Mesendoderm (in vitro differentiated cells): ENCODE measurements around the gene SOX5.

ENCODE experiments used
- DNase-seq: peaks from one replicate; pipeline ENCODE4 v3.0.0; 2013
- H2AK5ac ChIP-seq: 2 replicates; pipeline ENCODE4 v1.6.1; 2013; ENCODE audit warnings: low read length, inconsistent platforms
- H2BK120ac ChIP-seq: 2 replicates; pipeline ENCODE4 v1.6.1; 2013; ENCODE audit warnings: low read depth, mild to moderate bottlenecking, low read length, moderate library complexity, mixed read lengths
- H2BK15ac ChIP-seq: replicated peaks from 2 replicates; pipeline ENCODE4 v1.6.1; 2013; ENCODE audit warnings: low read depth, mild to moderate bottlenecking, moderate library complexity
- H2BK5ac ChIP-seq: 2 replicates; pipeline ENCODE4 v1.6.1; 2013; ENCODE audit warnings: low read length, inconsistent platforms
- H3K18ac ChIP-seq: 2 replicates; pipeline ENCODE4 v1.6.1; 2013; ENCODE audit warnings: mild to moderate bottlenecking, low read length, mixed read lengths
- H3K23ac ChIP-seq: one replicate; pipeline ENCODE4 v1.6.1; 2013; ENCODE audit warnings: low read length
- H3K27ac ChIP-seq: 2 replicates; pipeline ENCODE4 v1.5.1; 2013; ENCODE audit warnings: low read depth, mild to moderate bottlenecking, inconsistent platforms, low read length, moderate library complexity
- H3K27me3 ChIP-seq: 2 replicates; pipeline ENCODE4 v1.6.1; 2013; ENCODE audit warnings: low read length, control low read depth, mild to moderate bottlenecking, inconsistent platforms; ENCODE audit not compliant: insufficient read depth, poor library complexity
- H3K36me3 ChIP-seq: 2 replicates; pipeline ENCODE4 v1.6.1; 2013; ENCODE audit warnings: low read length, inconsistent platforms; ENCODE audit not compliant: control insufficient read depth, insufficient read depth
- H3K4ac ChIP-seq: one replicate; pipeline ENCODE4 v1.6.1; 2013; ENCODE audit warnings: low read depth, mild to moderate bottlenecking, low read length, moderate library complexity
- H3K4me1 ChIP-seq: 2 replicates; pipeline ENCODE4 v1.6.1; 2013; ENCODE audit warnings: low read depth, low read length, inconsistent platforms; ENCODE audit not compliant: control insufficient read depth
- H3K4me2 ChIP-seq: 2 replicates; pipeline ENCODE4 v1.6.1; 2013; ENCODE audit warnings: low read length
- H3K4me3 ChIP-seq: 2 replicates; pipeline ENCODE4 v1.5.1; 2013; ENCODE audit warnings: mild to moderate bottlenecking, low read length
- H3K56ac ChIP-seq: one replicate; pipeline ENCODE4 v1.6.1; 2013; ENCODE audit warnings: low read length
- H3K79me1 ChIP-seq: 2 replicates; pipeline ENCODE4 v1.6.1; 2013; ENCODE audit warnings: low read length, inconsistent platforms
- H3K79me2 ChIP-seq: 2 replicates; pipeline ENCODE4 v1.6.1; 2013; ENCODE audit warnings: mild to moderate bottlenecking, low read length; ENCODE audit not compliant: control insufficient read depth, insufficient read depth
- H3K9ac ChIP-seq: 2 replicates; pipeline ENCODE4 v1.6.1; 2013; ENCODE audit warnings: low read length, inconsistent platforms
- H4K5ac ChIP-seq: one replicate; pipeline ENCODE4 v1.6.1; 2013; ENCODE audit warnings: low read length
- H4K8ac ChIP-seq: one replicate; pipeline ENCODE4 v1.6.1; 2013; ENCODE audit warnings: low read depth, mild to moderate bottlenecking, control low read depth, low read length, moderate library complexity
- WGBS: extraction: QIAGEN DNeasy Blood & Tissue Kit; methylation state at CpG from one replicate; pipeline ENCODE4 v1.1.7; 2013; ENCODE audit warnings: low lambda C conversion rate, missing lambda C conversion rate; ENCODE audit not compliant: insufficient coverage; ENCODE audit errors: extremely low coverage; 5-methylcytosine and 5-hydroxymethylcytosine counted together

The SOX5 gene

DNA sequence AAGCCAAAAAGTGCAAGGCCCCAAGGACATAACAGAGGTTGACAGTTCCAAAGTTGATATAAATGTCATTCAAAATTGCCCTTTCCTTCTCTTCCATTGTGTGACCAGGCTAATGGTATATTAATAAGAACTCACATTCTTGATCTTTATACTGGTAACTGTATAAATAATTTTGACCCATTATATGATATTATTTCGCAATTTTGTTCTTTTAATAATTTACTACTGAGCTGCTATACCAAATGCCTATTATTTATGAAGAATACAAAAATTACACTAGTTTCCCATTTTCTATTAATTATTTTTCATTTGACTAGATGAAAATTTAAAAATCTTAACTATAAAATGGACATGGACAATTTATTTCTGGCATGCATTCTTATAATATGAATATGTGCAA lies 370.2 kb downstream of the SOX5 start:
- H2BK15ac ChIP-seq = no peak overlapping the region
- no peaks in the 10 kb centered on the region for H3K79me1 ChIP-seq
- H2BK5ac ChIP-seq = no peak overlapping the region
- no peak for DNase-seq
- H3K27ac ChIP-seq = no peak overlapping the region
- H3K4ac ChIP-seq = no peak overlapping the region
- H3K56ac ChIP-seq = no peak overlapping the region
- no peak overlapping the region for H4K8ac ChIP-seq
- H3K23ac ChIP-seq = no peak overlapping the region
- no CpG with 5 or more reads among the region's 1 CpG for WGBS
- H4K5ac ChIP-seq = no peak overlapping the region
- H3K27me3 ChIP-seq = no peaks in the 10 kb centered on the region
- H3K9ac ChIP-seq = no peak overlapping the region
- H3K79me2 ChIP-seq = no peaks in the 10 kb centered on the region
- no peaks in the 10 kb centered on the region for H3K4me1 ChIP-seq
- no peak overlapping the region for H3K4me2 ChIP-seq
- no peak overlapping the region for H3K4me3 ChIP-seq
- H2BK120ac ChIP-seq = no peak overlapping the region
- H3K36me3 ChIP-seq = no peaks in the 10 kb centered on the region
- no peak overlapping the region for H2AK5ac ChIP-seq
- no peak overlapping the region for H3K18ac ChIP-seq

DNA sequence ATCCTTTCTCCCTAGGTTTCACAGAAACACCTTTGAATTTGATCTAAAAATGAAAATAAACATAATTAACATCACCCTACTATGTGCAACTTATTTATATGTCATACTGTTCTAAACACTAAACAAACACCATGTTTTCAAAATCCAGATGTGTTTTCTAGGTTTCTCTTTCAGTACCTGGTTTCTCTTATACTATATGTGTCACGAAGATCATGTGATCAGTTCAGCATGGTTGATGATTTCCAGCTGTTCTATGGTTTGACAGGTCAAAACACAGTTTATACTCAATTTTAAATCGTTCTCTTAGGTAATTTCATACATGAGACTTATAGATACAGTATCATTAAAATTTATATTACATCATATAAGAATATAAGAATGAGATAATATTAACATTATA lies 373.1 kb downstream of the SOX5 start:
- no peaks in the 10 kb centered on the region for H3K79me2 ChIP-seq
- no peak overlapping the region for H3K56ac ChIP-seq
- H3K79me1 ChIP-seq = no peaks in the 10 kb centered on the region
- no peak overlapping the region for H2AK5ac ChIP-seq
- H3K4me1 ChIP-seq = no peaks in the 10 kb centered on the region
- H4K8ac ChIP-seq = no peak overlapping the region
- no CpG with 5 or more reads among the region's 2 CpGs for WGBS
- H3K4ac ChIP-seq = no peak overlapping the region
- H3K4me3 ChIP-seq = no peak overlapping the region
- no peak overlapping the region for H3K4me2 ChIP-seq
- H3K27ac ChIP-seq = no peak overlapping the region
- no peak overlapping the region for H2BK15ac ChIP-seq
- no peak overlapping the region for H3K9ac ChIP-seq
- no peak overlapping the region for H2BK5ac ChIP-seq
- no peak overlapping the region for H3K23ac ChIP-seq
- H3K18ac ChIP-seq = no peak overlapping the region
- H2BK120ac ChIP-seq = no peak overlapping the region
- no peak for DNase-seq
- H4K5ac ChIP-seq = no peak overlapping the region
- H3K27me3 ChIP-seq = no peaks in the 10 kb centered on the region
- H3K36me3 ChIP-seq = no peaks in the 10 kb centered on the region

DNA sequence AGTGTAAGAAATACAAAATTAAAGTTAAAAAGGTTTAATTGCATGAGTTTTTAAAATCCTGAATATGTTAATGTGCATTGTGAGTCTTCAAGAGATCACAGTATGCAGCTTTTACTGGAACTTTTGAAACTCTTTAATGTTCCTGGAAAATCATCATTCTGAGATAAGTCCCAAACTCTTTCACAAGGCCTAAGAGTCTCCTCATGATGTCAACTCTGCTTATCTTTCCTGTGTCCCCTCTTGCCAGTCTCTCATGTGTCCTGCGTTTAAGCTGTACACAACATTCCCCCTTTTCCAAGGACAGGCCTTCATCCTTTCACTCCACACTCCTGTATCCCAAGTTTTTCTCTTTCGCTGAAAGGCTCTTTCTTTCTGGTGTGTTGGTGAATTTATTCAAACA lies 380.1 kb downstream of the SOX5 start:
- Histone ChIP-seq H2BK120ac (no peak overlapping the region), H3K4ac (no peak overlapping the region), H2BK15ac (no peak overlapping the region), H3K9ac (no peak overlapping the region), H3K27me3 (peaks cover 2% of the 10 kb centered on the region), H4K5ac (no peak overlapping the region), H3K4me2 (no peak overlapping the region), H3K18ac (no peak overlapping the region), H3K4me1 (no peaks in the 10 kb centered on the region), H3K79me2 (no peaks in the 10 kb centered on the region), H3K27ac (no peak overlapping the region), H3K4me3 (no peak overlapping the region), H4K8ac (no peak overlapping the region), H3K79me1 (no peaks in the 10 kb centered on the region), H2AK5ac (no peak overlapping the region), H3K36me3 (no peaks in the 10 kb centered on the region), H3K23ac (no peak overlapping the region), H2BK5ac (no peak overlapping the region), H3K56ac (no peak overlapping the region)
- no CpG with 5 or more reads among the region's 2 CpGs for WGBS
- no peak for DNase-seq

DNA sequence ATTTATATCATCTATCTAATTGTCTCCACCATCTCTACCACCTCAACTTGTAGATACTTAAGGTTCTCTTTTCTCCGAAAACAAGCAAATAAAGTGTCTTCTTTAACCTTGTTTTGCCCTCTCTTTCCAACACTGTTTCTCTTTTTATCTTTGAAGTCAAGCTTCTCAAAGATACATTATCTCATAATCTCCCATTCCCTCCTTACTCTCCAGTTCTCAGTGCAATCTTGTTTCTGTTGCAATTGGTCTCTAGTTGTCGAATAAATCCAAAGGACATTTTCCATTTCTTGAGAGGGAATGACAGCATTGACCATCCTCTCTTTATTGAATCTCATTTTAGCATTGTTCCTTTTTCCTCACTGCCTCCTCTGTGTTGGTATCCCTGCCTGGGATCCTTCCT lies 383.3 kb downstream of the SOX5 start:
- Histone ChIP-seq H3K18ac (no peak overlapping the region), H3K4me2 (no peak overlapping the region), H3K4ac (no peak overlapping the region), H3K9ac (no peak overlapping the region), H2BK120ac (no peak overlapping the region), H3K56ac (no peak overlapping the region), H4K5ac (no peak overlapping the region), H3K79me2 (no peaks in the 10 kb centered on the region), H2AK5ac (no peak overlapping the region), H2BK5ac (no peak overlapping the region), H3K27ac (no peak overlapping the region), H3K4me1 (no peaks in the 10 kb centered on the region), H3K23ac (no peak overlapping the region), H3K36me3 (no peaks in the 10 kb centered on the region), H3K4me3 (no peak overlapping the region), H3K27me3 (peaks cover 2% of the 10 kb centered on the region), H4K8ac (no peak overlapping the region), H3K79me1 (no peaks in the 10 kb centered on the region), H2BK15ac (no peak overlapping the region)
- WGBS = no CpG with 5 or more reads among the region's 2 CpGs
- DNase-seq = no peak

DNA sequence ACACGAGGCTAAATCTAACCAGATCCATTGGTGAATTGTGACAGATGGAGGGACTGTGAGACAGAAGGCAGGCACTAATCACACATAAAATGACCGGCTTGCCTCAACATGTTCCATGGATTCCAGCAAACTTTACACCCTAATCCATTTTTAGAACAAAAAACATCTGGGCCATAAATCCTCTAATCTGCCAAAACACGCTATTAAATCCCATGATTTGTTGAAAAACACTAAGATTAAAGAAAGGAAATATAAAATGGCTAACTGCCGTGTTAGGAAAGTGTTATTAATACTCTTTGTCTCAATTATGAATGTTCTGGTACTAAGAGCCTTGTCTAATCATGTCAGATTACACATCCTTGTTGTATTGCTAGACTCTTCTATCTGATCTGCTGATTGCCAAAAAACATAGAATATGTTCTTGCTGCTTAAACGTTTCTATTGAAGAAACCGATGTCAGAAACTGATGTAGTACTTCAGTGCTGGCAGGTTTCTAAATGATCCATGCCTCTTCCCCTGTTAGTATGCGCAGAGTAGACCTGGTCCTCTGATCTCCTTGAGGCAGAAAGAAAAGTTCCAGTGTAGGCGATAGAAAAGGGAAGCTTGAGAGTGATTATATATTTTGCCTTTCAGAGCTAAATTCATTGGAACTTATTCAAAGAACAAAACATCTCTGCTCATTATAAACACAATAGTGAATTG lies 384.9 kb downstream of the SOX5 start:
- Histone ChIP-seq H3K79me2 (no peaks in the 10 kb centered on the region), H2AK5ac (no peak overlapping the region), H3K4me2 (no peak overlapping the region), H3K36me3 (no peaks in the 10 kb centered on the region), H3K9ac (no peak overlapping the region), H3K27ac (no peak overlapping the region), H2BK15ac (no peak overlapping the region), H2BK5ac (no peak overlapping the region), H3K4ac (no peak overlapping the region), H3K4me1 (no peaks in the 10 kb centered on the region), H4K5ac (no peak overlapping the region), H3K18ac (no peak overlapping the region), H3K56ac (no peak overlapping the region), H2BK120ac (no peak overlapping the region), H3K4me3 (no peak overlapping the region), H3K79me1 (no peaks in the 10 kb centered on the region), H4K8ac (no peak overlapping the region), H3K27me3 (peaks cover 2% of the 10 kb centered on the region), H3K23ac (no peak overlapping the region)
- WGBS = no CpG with 5 or more reads among the region's 8 CpGs
- no peak for DNase-seq
